Esophagus (tissue), 2 donors: Measurements from ENCODE around the gene PPP2R2B. TPM values are rescaled to one million over a fixed set of nuclear protein-coding genes. Genes with fewer than 3 reads are reported as not detected.

Source experiments
- H3K27ac ChIP-seq, 2 donors: one replicate each; pipeline ENCODE4 v1.5.1; 2013; ENCODE audit warnings: low read depth in 2 of 2, mild to moderate bottlenecking in 2 of 2, inconsistent platforms in 1 of 2, low read length in 1 of 2, moderate library complexity in 1 of 2
- H3K27me3 ChIP-seq, 2 donors: one replicate each; pipeline ENCODE4 v1.6.1; 2013; ENCODE audit warnings: low read length in 2 of 2, control low read depth in 1 of 2, mild to moderate bottlenecking in 1 of 2; ENCODE audit not compliant: insufficient read depth in 2 of 2, control insufficient read depth in 1 of 2
- H3K36me3 ChIP-seq, 2 donors: one replicate each; pipeline ENCODE4 v1.6.1; 2013; ENCODE audit warnings: low read length in 1 of 2; ENCODE audit not compliant: control insufficient read depth in 2 of 2, insufficient read depth in 2 of 2
- H3K4me1 ChIP-seq, 2 donors: one replicate each; pipeline ENCODE4 v1.6.1; 2013; ENCODE audit warnings: low read length in 1 of 2; ENCODE audit not compliant: control insufficient read depth in 2 of 2, insufficient read depth in 2 of 2
- H3K4me3 ChIP-seq, 2 donors: one replicate each; pipeline ENCODE4 v1.5.1; 2013; ENCODE audit warnings: low read length in 2 of 2, mild to moderate bottlenecking in 2 of 2, low read depth in 1 of 2, moderate library complexity in 1 of 2
- H3K9me3 ChIP-seq, 2 donors: one replicate each; pipeline ENCODE4 v1.6.1; 2013; ENCODE audit warnings: mild to moderate bottlenecking in 2 of 2, low read depth in 1 of 2, low read length in 1 of 2, moderate library complexity in 1 of 2; ENCODE audit not compliant: control insufficient read depth in 2 of 2, insufficient read depth in 1 of 2
- WGBS, 2 donors: extraction: QIAGEN DNeasy Blood & Tissue Kit; methylation state at CpG; one replicate each; pipeline ENCODE4 v1.1.7; 2013; 5-methylcytosine and 5-hydroxymethylcytosine counted together
- polyA plus RNA-seq, 2 donors: library from polyadenylated mRNA; stranded (reverse); fragments of 200-250 nt; gene quantifications; one replicate each; pipeline ENCODE4 v1.2.3, GENCODE V29; 2013
- donor health status: healthy with polysubstance abuse.
- donor health status: Bipolar disorder and iron deficiency.

The PPP2R2B gene
- polyA plus RNA-seq, 2 donors = 0.78 to 0.92 TPM

GRCh38 chr5:146600376-146600775, 278.2 kb downstream of the PPP2R2B start:
- no peaks in the 10 kb centered on the region for H3K9me3 ChIP-seq
- no peaks in the 10 kb centered on the region for H3K4me1 ChIP-seq
- H3K27me3 ChIP-seq = no peaks in the 10 kb centered on the region
- WGBS, 2 donors = 88 to 93% methylated on average over 5 of the region's 5 CpGs
- H3K27ac ChIP-seq = no peak overlapping the region
- no peak overlapping the region for H3K4me3 ChIP-seq
- no peaks in the 10 kb centered on the region for H3K36me3 ChIP-seq

DNA sequence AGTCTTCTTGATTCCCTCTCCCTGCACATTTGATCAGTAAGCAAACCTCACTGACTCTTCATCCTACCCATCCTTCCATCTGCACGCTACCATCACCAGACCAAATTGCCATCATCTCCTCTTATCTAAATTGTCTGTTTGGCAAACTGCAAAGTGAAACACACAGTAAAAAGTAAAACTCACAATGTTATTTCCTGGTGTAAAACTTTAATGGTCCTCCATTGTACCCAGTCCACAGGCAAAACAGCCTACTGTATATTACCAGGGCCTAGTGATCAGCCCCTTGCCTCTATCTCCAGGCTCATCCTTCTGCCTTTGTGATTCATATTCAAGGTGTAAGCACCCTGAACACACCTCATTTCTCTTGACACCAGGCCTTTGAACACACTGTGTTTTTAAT, 279.3 kb downstream of the PPP2R2B start:
- Histone ChIP-seq H3K27ac (no peak overlapping the region), H3K36me3 (peaks cover 0 to 3% of the 10 kb centered on the region in 2 donors), H3K4me3 (no peak overlapping the region), H3K4me1 (no peaks in the 10 kb centered on the region), H3K27me3 (peaks cover 0 to 2% of the 10 kb centered on the region in 2 donors), H3K9me3 (no peaks in the 10 kb centered on the region)
- WGBS, 2 donors = 89 to 92% methylated on average over 1 of the region's 1 CpG

DNA sequence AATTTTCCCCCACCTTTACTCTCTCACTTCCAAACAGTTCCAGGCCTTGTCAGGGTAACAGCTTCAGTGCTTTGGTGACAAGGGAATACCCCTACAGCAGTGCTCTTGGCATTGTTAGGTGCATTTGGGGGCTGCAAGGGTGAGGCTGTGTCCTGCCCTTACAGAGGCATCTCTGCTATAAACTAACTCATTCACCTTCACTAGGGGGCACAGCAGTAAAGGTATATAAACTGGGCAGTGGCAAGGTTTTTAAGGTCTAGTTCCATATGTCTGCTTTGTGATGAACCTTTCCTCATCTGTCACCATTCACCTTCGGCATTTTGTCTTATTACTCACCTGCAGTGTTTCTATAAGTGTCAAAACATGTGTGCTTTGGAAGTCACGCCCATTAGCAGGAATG, 283.5 kb downstream of the PPP2R2B start:
- 48 to 52% methylated on average over 2 of the region's 2 CpGs for WGBS, 2 donors
- Histone ChIP-seq H3K27me3 (peaks cover 0 to 2% of the 10 kb centered on the region in 2 donors), H3K36me3 (peaks cover 0 to 3% of the 10 kb centered on the region in 2 donors), H3K9me3 (peaks cover 0 to 2% of the 10 kb centered on the region in 2 donors), H3K4me1 (no peaks in the 10 kb centered on the region), H3K27ac (no peak overlapping the region), H3K4me3 (no peak overlapping the region)

DNA sequence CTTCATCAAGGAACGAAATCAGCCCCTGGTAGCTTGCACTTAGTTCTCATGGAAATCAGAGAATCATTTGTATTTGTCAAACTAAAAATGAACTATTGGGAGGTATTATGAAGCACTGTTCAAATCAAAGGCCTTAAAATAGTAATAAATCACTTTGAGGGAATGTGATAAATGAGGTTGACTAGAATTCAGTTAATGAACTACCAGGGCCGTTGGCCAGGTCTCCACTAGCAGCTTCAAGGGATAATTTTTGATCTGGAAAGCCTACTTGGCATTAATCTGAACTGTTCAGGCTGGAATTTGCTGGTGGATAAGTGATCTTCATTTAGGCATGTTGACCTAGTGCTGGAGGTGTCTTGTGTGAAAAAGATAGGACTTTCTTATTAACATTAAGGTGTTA, 286.2 kb downstream of the PPP2R2B start:
- peaks cover 0 to 3% of the 10 kb centered on the region in 2 donors for H3K36me3 ChIP-seq
- no peak overlapping the region for H3K4me3 ChIP-seq
- peaks cover 0 to 2% of the 10 kb centered on the region in 2 donors for H3K27me3 ChIP-seq
- no peak overlapping the region for H3K27ac ChIP-seq
- peaks cover 0 to 2% of the 10 kb centered on the region in 2 donors for H3K9me3 ChIP-seq
- H3K4me1 ChIP-seq = no peaks in the 10 kb centered on the region
- 58 to 64% methylated on average over 2 of the region's 2 CpGs for WGBS, 2 donors

- Histone ChIP-seq H3K27ac (no peak overlapping the region), H3K4me1 (no peaks in the 10 kb centered on the region), H3K4me3 (no peak overlapping the region), H3K27me3 (no peaks in the 10 kb centered on the region), H3K9me3 (peaks cover 0 to 2% of the 10 kb centered on the region in 2 donors), H3K36me3 (no peaks in the 10 kb centered on the region)
- WGBS, 2 donors = 61 to 77% methylated on average over 3 of the region's 3 CpGs
Observed at GRCh38 chr5:146589028-146589345, 289.6 kb downstream of the PPP2R2B start.

GRCh38 chr5:146588331-146589027, 290.1 kb downstream of the PPP2R2B start:
- Histone ChIP-seq H3K27me3 (no peaks in the 10 kb centered on the region), H3K4me3 (no peak overlapping the region), H3K36me3 (no peaks in the 10 kb centered on the region), H3K27ac (no peak overlapping the region), H3K9me3 (peaks cover 0 to 2% of the 10 kb centered on the region in 2 donors), H3K4me1 (no peaks in the 10 kb centered on the region)
- WGBS, 2 donors = 74% methylated on average over 2 of the region's 2 CpGs

DNA sequence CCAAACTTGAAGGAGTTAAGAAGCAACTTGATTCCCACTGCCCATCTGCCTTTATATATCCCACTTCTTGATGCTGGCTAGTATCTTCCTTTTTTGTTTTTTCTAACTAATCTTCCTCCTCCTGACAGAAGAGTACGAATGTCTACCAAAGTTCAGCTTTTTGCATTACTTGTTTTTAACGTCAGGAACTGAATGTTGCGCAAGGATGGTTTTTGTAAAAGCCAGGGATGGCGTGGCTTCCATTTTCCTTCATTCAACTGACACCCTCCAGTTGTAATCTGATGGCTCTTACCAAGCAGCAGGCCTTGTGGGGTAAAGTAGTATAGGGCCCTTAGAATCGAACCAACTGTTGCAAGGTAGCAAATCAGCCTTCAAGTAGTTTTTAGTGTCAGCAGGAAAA, 291.8 kb downstream of the PPP2R2B start:
- Histone ChIP-seq H3K36me3 (no peaks in the 10 kb centered on the region), H3K4me3 (no peak overlapping the region)
- 84 to 86% methylated on average over 5 of the region's 5 CpGs for WGBS, 2 donors

GRCh38 chr5:146584750-146585149, 293.8 kb downstream of the PPP2R2B start:
- no peaks in the 10 kb centered on the region for H3K9me3 ChIP-seq
- WGBS, 2 donors = 81 to 82% methylated on average over 2 of the region's 2 CpGs
- no peaks in the 10 kb centered on the region for H3K27me3 ChIP-seq
- H3K27ac ChIP-seq = no peak overlapping the region
- H3K4me1 ChIP-seq = no peaks in the 10 kb centered on the region
- no peaks in the 10 kb centered on the region for H3K36me3 ChIP-seq
- H3K4me3 ChIP-seq = no peak overlapping the region

More for the DNA sequence above, 291.8 kb downstream of the PPP2R2B start:
- Histone ChIP-seq H3K9me3 (peaks cover 0 to 2% of the 10 kb centered on the region in 2 donors), H3K27me3 (no peaks in the 10 kb centered on the region), H3K27ac (no peak overlapping the region), H3K4me1 (no peaks in the 10 kb centered on the region)

DNA sequence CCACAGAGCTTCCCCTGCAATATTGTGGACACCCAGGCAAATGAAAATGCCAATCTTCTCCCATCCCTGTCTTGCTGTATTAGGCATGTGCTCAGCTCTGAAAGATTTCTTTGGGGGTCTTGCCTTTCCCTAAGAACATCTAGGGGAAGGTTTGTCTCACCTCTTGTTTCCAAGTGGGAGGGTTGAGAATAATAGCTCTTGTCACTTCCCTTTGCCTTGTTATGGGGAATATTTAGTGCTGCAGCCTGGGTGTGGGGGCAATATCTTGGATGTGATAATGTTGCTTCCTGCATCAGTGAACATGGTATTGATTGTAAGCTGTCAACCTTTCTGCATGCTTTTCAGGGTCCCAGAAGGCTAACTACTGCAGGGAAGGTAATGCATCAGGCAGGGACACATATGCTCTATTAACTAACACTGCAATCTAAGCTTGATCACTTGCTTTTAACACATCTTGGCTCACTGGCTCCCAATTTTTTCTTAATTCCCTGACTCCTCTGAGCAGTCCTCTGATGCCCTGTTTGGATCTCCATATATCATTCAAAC, 296.4 kb downstream of the PPP2R2B start:
- no peaks in the 10 kb centered on the region for H3K27me3 ChIP-seq
- no peaks in the 10 kb centered on the region for H3K9me3 ChIP-seq
- H3K4me3 ChIP-seq = no peak overlapping the region
- H3K4me1 ChIP-seq = no peaks in the 10 kb centered on the region
- no peaks in the 10 kb centered on the region for H3K36me3 ChIP-seq
- H3K27ac ChIP-seq = no peak overlapping the region

DNA sequence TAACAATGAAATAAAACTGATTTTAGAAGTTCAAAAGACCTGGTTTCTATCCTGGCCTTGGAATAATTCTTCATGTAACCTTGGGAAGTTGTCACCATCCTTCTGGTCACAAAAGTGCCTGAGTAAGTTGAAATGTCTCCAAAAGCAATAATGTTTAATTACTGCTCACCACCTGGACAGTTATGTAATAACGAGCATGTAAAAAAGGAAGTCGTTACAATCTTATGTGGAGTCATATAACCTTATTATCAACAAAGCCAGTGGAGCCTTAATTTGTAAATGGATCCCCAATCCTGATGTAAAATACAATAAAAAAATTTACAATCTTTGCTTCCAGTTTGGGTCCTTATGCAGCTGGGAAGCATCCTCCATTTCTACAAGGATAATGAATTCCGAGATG, 298.3 kb downstream of the PPP2R2B start:
- Histone ChIP-seq H3K4me1 (no peaks in the 10 kb centered on the region), H3K36me3 (no peaks in the 10 kb centered on the region), H3K9me3 (peaks cover 4 to 6% of the 10 kb centered on the region in 2 donors), H3K27me3 (no peaks in the 10 kb centered on the region), H3K27ac (no peak overlapping the region), H3K4me3 (no peak overlapping the region)
- WGBS, 2 donors = 67 to 91% methylated on average over 3 of the region's 3 CpGs
